SK-N-SH (cell line): ENCODE measurements around the gene PRIM1. TPM values are rescaled to one million over a fixed set of nuclear protein-coding genes. Genes with fewer than 3 reads are reported as not detected.

Experiments used
- CTCF ChIA-PET: fragments of 300-600, 350-600 bp; formaldehyde crosslinking; extraction: SDS; loops from one replicate; lab custom pipeline; 2021; lab: Yijun Ruan, JAX
- POLR2A ChIA-PET: fragments of 350-600 bp; sonication (Branson Sonifier 250); formaldehyde crosslinking; extraction: SDS; loops from one replicate; lab custom pipeline; 2020; ENCODE audit warnings: antibody characterized with exemption, inconsistent platforms; lab: Yijun Ruan, JAX
- DNase-seq: peaks from one replicate; pipeline ENCODE4 v3.0.0; 2012
- H2AFZ ChIP-seq: fragments of 200-600 bp; sonication (generic); 2 replicates; pipeline ENCODE4 v1.8.1; 2016; ENCODE audit warnings: antibody characterized with exemption, mild to moderate bottlenecking, low read depth
- H3F3A ChIP-seq: fragments of 200-600 bp; sonication (generic); replicated peaks from 2 replicates; pipeline ENCODE3; 2016; ENCODE audit warnings: antibody characterized with exemption, mild to moderate bottlenecking; ENCODE audit not compliant: insufficient read depth
- H3K27ac ChIP-seq, 2 experiments: fragments of 200-500 bp in 1 of 2; fragments of 200-600 bp in 1 of 2; sonication (Bioruptor generic) in 1 of 2; sonication (generic), shearing (Covaris generic) in 1 of 2; 2 replicates each; pipeline versions ENCODE4 v1.5.1 to v1.6.1; 2014 to 2016; ENCODE audit warnings: low read depth in 2 of 2, inconsistent platforms in 1 of 2, low read length in 1 of 2, mild to moderate bottlenecking in 1 of 2, mixed read lengths in 1 of 2
- H3K27me3 ChIP-seq: fragments of 200-600 bp; sonication (generic), shearing (Covaris generic); 2 replicates; pipeline ENCODE4 v1.6.1; 2016; ENCODE audit warnings: mixed run types; ENCODE audit not compliant: insufficient read depth
- H3K36me3 ChIP-seq, 2 experiments: fragments of 200-500 bp in 1 of 2; fragments of 200-600 bp in 1 of 2; sonication (Bioruptor generic) in 1 of 2; sonication (generic) in 1 of 2; replicated peaks in 1 of 2; 2 replicates each; pipeline versions ENCODE3 to v1.5.1; 2014 to 2016; ENCODE audit warnings: low read length in 1 of 2, mild to moderate bottlenecking in 1 of 2; ENCODE audit not compliant: insufficient read depth in 2 of 2, control insufficient read depth in 1 of 2
- H3K4me1 ChIP-seq, 2 experiments: fragments of 200-500 bp in 1 of 2; fragments of 200-600 bp in 1 of 2; sonication (Bioruptor generic) in 1 of 2; sonication (generic), shearing (Covaris generic) in 1 of 2; 2 replicates each; pipeline versions ENCODE4 v1.5.1 to v1.6.1; 2014 to 2016; ENCODE audit warnings: low read depth in 1 of 2, low read length in 1 of 2, mixed run types in 1 of 2; ENCODE audit not compliant: insufficient read depth in 2 of 2, control insufficient read depth in 1 of 2
- H3K4me2 ChIP-seq: fragments of 200-600 bp; sonication (generic), shearing (Covaris generic); 2 replicates; pipeline ENCODE4 v1.6.1; 2017; ENCODE audit warnings: mixed run types
- H3K4me3 ChIP-seq, 2 experiments: fragments of 200-500 bp in 1 of 2; fragments of 200-600 bp in 1 of 2; sonication (Bioruptor generic) in 1 of 2; sonication (generic), shearing (Covaris generic) in 1 of 2; 2 replicates each; pipeline versions ENCODE4 v1.5.1 to v1.8.1; 2014 to 2016; ENCODE audit warnings: low read depth in 2 of 2, inconsistent platforms in 1 of 2, low read length in 1 of 2, mild to moderate bottlenecking in 1 of 2, mixed read lengths in 1 of 2, moderate library complexity in 1 of 2
- H3K79me2 ChIP-seq: fragments of 200-600 bp; sonication (generic); 2 replicates; pipeline ENCODE4 v1.8.1; 2017; ENCODE audit warnings: mild to moderate bottlenecking; ENCODE audit not compliant: insufficient read depth
- H3K9ac ChIP-seq: fragments of 200-600 bp; sonication (generic); 2 replicates; pipeline ENCODE4 v1.6.1; 2017; ENCODE audit warnings: mixed run types
- H3K9me2 ChIP-seq: fragments of 200-600 bp; sonication (generic); 2 replicates; pipeline ENCODE4 v1.6.1; 2017; ENCODE audit warnings: mixed run types
- H3K9me3 ChIP-seq: fragments of 200-600 bp; sonication (generic); 2 replicates; pipeline ENCODE4 v1.6.1; 2017; ENCODE audit warnings: mixed run types, mild to moderate bottlenecking, moderate library complexity
- H4K20me1 ChIP-seq: fragments of 200-600 bp; sonication (generic); 2 replicates; pipeline ENCODE4 v1.6.1; 2017; ENCODE audit warnings: mild to moderate bottlenecking, mixed run types; ENCODE audit not compliant: insufficient read depth
- CHD2 ChIP-seq: fragments of 150-350 bp; IDR thresholded peaks from 2 replicates; pipeline ENCODE4 v1.6.1; 2018; ENCODE audit warnings: low read length; ENCODE audit not compliant: partially characterized antibody
- ELF1 ChIP-seq: IDR thresholded peaks from 2 replicates; pipeline ENCODE4 v1.4.0; 2012
- EP300 ChIP-seq, 2 experiments: IDR thresholded peaks; 2 replicates each; pipeline versions ENCODE4 v1.4.0 to v1.6.1; 2012; ENCODE audit warnings: borderline replicate concordance in 1 of 2, low read depth in 1 of 2, low read length in 1 of 2
- GABPA ChIP-seq: IDR thresholded peaks from 2 replicates; pipeline ENCODE4 v1.4.0; 2012; ENCODE audit warnings: low read depth, mild to moderate bottlenecking
- MXI1 ChIP-seq: IDR thresholded peaks from 2 replicates; pipeline ENCODE4 v1.6.1; 2012; ENCODE audit warnings: mild to moderate bottlenecking, low read depth, low read length, improper control_type of control experiment
- NRF1 ChIP-seq: IDR thresholded peaks from 2 replicates; pipeline ENCODE4 v1.6.1; 2012; ENCODE audit warnings: low read depth, mild to moderate bottlenecking, low read length
- SIN3A ChIP-seq: IDR thresholded peaks from 2 replicates; pipeline ENCODE4 v1.6.1; 2012; ENCODE audit warnings: low read depth, mild to moderate bottlenecking, low read length, moderate library complexity, borderline replicate concordance
- TCF12 ChIP-seq: IDR thresholded peaks from 2 replicates; pipeline ENCODE4 v1.4.0; 2012
- TEAD4 ChIP-seq: IDR thresholded peaks from 2 replicates; pipeline ENCODE4 v1.4.0; 2012; ENCODE audit warnings: mild to moderate bottlenecking, borderline replicate concordance; ENCODE audit not compliant: insufficient read depth
- YY1 ChIP-seq: IDR thresholded peaks from 2 replicates; pipeline ENCODE4 v1.4.0; 2012; ENCODE audit warnings: low read depth, mild to moderate bottlenecking
- WGBS: methylation state at CpG from one replicate; pipeline ENCODE4 v1.1.6; 2017; ENCODE audit warnings: low lambda C conversion rate; 5-methylcytosine and 5-hydroxymethylcytosine counted together
- polyA plus RNA-seq, 3 experiments: library from polyadenylated mRNA; depleted of rRNA; stranded (reverse); fragments of >200 nt; gene quantifications; 2 replicates each; pipeline ENCODE4 v1.2.3, GENCODE V29; 2012
- TF ChIP-seq, protein P1 (sequence below): IDR thresholded peaks from 2 replicates; pipeline ENCODE4 v1.4.0; 2012; ENCODE audit warnings: low read depth, borderline replicate concordance
- TF ChIP-seq, protein P2 (sequence below): fragments of 150-350 bp; IDR thresholded peaks from 2 replicates; pipeline ENCODE4 v1.6.1; 2017; ENCODE audit warnings: antibody characterized with exemption, low read length, low read depth, borderline replicate concordance
- TF ChIP-seq, protein P3 (sequence below): fragments of 200-600 bp; sonication (generic); IDR thresholded peaks from 2 replicates; pipeline ENCODE4 v1.6.1; 2017; ENCODE audit warnings: antibody characterized with exemption, mild to moderate bottlenecking, moderate library complexity
- TF ChIP-seq, protein P4 (sequence below): IDR thresholded peaks from 2 replicates; pipeline ENCODE4 v1.4.0; 2012; ENCODE audit warnings: low read depth
- TF ChIP-seq, protein P5 (sequence below): IDR thresholded peaks from 2 replicates; pipeline ENCODE4 v1.4.0; 2012; ENCODE audit warnings: low read depth, borderline replicate concordance
- TF ChIP-seq, protein P6 (sequence below): IDR thresholded peaks from 2 replicates; pipeline ENCODE4; 2012

Gene PRIM1
- polyA plus RNA-seq, 1 of the 3 experiments (the other 2 are of a cell fraction) = 10.9 TPM

DNA sequence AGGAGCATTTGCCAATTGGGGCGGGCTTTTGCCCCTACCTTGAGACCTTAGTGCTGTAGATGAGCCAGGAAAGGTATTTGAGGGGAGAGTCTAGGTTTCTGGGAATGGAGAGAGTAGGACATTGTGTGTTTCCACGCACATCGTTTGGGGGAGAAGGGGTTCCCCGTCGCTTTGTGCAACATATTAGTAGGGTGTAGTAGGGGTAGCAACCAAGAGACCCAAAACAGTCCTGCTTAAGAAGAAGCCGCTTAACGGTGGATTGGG is 63.3 kb downstream of the PRIM1 start:
- Histone ChIP-seq H3K4me3 (peak overlapping the region; percentile 46 to 58), H3K27me3 (no peaks in the 10 kb centered on the region), H3K36me3 (peaks cover 0 to 12% of the 10 kb centered on the region in 2 experiments), H3K9me2 (no peaks in the 10 kb centered on the region), H3K9me3 (no peaks in the 10 kb centered on the region), H4K20me1 (peaks cover 37% of the 10 kb centered on the region), H3K79me2 (peaks cover 48% of the 10 kb centered on the region), H3K9ac (peak overlapping the region; percentile 85), H3K27ac (peak overlapping the region; percentile 93 to 98), H2AFZ (peak overlapping the region; percentile 96), H3K4me1 (peaks cover 10 to 20% of the 10 kb centered on the region in 2 experiments; a peak in 3 of 4 replicates), H3K4me2 (peak overlapping the region; percentile 96), H3F3A (peaks cover 39% of the 10 kb centered on the region)
- TF ChIP-seq, protein P1, sequence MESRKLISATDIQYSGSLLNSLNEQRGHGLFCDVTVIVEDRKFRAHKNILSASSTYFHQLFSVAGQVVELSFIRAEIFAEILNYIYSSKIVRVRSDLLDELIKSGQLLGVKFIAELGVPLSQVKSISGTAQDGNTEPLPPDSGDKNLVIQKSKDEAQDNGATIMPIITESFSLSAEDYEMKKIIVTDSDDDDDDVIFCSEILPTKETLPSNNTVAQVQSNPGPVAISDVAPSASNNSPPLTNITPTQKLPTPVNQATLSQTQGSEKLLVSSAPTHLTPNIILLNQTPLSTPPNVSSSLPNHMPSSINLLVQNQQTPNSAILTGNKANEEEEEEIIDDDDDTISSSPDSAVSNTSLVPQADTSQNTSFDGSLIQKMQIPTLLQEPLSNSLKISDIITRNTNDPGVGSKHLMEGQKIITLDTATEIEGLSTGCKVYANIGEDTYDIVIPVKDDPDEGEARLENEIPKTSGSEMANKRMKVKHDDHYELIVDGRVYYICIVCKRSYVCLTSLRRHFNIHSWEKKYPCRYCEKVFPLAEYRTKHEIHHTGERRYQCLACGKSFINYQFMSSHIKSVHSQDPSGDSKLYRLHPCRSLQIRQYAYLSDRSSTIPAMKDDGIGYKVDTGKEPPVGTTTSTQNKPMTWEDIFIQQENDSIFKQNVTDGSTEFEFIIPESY = no peak
- TF ChIP-seq, protein P2, sequence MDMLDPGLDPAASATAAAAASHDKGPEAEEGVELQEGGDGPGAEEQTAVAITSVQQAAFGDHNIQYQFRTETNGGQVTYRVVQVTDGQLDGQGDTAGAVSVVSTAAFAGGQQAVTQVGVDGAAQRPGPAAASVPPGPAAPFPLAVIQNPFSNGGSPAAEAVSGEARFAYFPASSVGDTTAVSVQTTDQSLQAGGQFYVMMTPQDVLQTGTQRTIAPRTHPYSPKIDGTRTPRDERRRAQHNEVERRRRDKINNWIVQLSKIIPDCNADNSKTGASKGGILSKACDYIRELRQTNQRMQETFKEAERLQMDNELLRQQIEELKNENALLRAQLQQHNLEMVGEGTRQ = no peak
- TF ChIP-seq SIN3A = no peak
- CTCF ChIA-PET = no interaction called here
- 50% methylated on average over 7 of the region's 7 CpGs for WGBS
- DNase-seq = no peak
- POLR2A ChIA-PET = interaction anchor here (0.6 to 2.8 kb wide), 4 partner anchors 24 to 52 kb away, joined by 3 to 12 read pairs (median 4); partner anchors contain the start of gene NACA

DNA sequence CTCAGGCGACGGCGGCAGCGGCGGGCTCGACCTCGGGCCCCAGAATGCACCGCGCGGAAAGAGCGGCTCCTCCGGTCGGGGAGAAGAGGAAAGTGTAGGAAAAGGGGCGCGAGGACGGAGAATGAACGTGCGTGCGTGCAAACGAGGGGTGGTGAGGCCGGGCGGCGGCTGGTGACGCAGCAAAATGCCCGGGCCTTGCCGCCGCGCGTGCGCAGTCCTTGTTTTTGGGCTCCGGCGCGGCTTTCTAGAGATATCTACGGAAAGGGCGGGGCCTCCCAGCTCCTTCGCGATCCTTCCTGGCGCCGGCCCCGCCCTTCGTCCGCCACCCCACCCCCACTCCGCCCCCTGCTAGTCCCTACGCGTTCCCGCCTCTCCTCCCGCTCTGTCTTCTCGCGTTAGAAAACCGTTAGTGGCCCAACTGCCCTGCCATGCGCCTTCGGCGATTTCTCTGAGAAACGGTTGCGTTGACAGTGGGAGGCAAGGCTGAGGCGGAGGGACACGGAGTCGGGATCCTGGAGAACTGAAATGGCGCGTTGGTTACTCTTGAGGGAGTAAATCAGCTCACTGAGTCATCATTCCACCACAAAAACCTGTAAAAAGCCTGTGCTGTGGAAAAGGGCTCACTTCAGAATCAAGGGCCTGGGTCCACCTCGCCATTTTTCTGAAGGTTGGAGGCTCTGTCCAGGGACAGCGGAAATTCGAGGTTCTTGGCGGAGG is 63.8 kb downstream of the PRIM1 start, which contains the start of gene PTGES3:
PTGES3 (minus strand) TSS at position 156 of the 717 bp plus-strand sequence. CDS start 285 bp downstream, outside the sequence.
- Histone ChIP-seq H3K9ac (peak within 1 kb of the TSS; percentile 100), H4K20me1 (peaks cover 41% of the 10 kb centered on the region), H3K4me2 (peak within 1 kb of the TSS; percentile 100), H3K27me3 (no peaks in the 10 kb centered on the region), H3K27ac (peak within 1 kb of the TSS; percentile 95 to 98), H3K4me1 (peaks cover 10 to 20% of the 10 kb centered on the region in 2 experiments; a peak in 3 of 4 replicates), H3K9me3 (no peaks in the 10 kb centered on the region), H2AFZ (peak within 1 kb of the TSS; percentile 96), H3K36me3 (peaks cover 0 to 12% of the 10 kb centered on the region in 2 experiments), H3K79me2 (peaks cover 52% of the 10 kb centered on the region), H3K4me3 (peak within 1 kb of the TSS; percentile 80 to 100), H3K9me2 (no peaks in the 10 kb centered on the region), H3F3A (peaks cover 39% of the 10 kb centered on the region)
- peak; percentile 97 for DNase-seq
- POLR2A ChIA-PET = interaction anchor here (1.5 to 2.8 kb wide), 3 partner anchors 25 to 51 kb away, joined by 4 to 12 read pairs (median 5); partner anchors contain the start of gene NACA
- 5% methylated on average over 40 of the region's 64 CpGs for WGBS
- CTCF ChIA-PET = no interaction called here
- TF ChIP-seq NRF1 (peak; percentile 77), TCF12 (peak; percentile 9; the same call in 1 of the 2 replicates), YY1 (0 out of 2 replicates have a peak, but pooled peaks have one; percentile 6), GABPA (peak; percentile 59; the same call in 1 of the 2 replicates), EP300 (IDR thresholded peaks at IDR 0.05; ENCODE audit: borderline replicate concordance in 1 of 2, low read depth in 1 of 2, low read length in 1 of 2) (peak in 1 of 2 experiments; percentile 75; a peak in 2 of 4 replicates), MXI1 (peak; percentile 89), CHD2 (peak; percentile 98), ELF1 (peak; percentile 35), TEAD4 (peak; percentile 29; the same call in 1 of the 2 replicates)
- TF ChIP-seq, protein P3, sequence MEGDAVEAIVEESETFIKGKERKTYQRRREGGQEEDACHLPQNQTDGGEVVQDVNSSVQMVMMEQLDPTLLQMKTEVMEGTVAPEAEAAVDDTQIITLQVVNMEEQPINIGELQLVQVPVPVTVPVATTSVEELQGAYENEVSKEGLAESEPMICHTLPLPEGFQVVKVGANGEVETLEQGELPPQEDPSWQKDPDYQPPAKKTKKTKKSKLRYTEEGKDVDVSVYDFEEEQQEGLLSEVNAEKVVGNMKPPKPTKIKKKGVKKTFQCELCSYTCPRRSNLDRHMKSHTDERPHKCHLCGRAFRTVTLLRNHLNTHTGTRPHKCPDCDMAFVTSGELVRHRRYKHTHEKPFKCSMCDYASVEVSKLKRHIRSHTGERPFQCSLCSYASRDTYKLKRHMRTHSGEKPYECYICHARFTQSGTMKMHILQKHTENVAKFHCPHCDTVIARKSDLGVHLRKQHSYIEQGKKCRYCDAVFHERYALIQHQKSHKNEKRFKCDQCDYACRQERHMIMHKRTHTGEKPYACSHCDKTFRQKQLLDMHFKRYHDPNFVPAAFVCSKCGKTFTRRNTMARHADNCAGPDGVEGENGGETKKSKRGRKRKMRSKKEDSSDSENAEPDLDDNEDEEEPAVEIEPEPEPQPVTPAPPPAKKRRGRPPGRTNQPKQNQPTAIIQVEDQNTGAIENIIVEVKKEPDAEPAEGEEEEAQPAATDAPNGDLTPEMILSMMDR = no peak
- TF ChIP-seq, protein P4, sequence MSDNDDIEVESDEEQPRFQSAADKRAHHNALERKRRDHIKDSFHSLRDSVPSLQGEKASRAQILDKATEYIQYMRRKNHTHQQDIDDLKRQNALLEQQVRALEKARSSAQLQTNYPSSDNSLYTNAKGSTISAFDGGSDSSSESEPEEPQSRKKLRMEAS = peak; percentile 97
- TF ChIP-seq, protein P5, sequence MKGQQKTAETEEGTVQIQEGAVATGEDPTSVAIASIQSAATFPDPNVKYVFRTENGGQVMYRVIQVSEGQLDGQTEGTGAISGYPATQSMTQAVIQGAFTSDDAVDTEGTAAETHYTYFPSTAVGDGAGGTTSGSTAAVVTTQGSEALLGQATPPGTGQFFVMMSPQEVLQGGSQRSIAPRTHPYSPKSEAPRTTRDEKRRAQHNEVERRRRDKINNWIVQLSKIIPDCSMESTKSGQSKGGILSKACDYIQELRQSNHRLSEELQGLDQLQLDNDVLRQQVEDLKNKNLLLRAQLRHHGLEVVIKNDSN = 0 out of 2 replicates have a peak, but pooled peaks have one; percentile 24
- TF ChIP-seq, protein P1 = peak; percentile 96
- TF ChIP-seq, protein P6, sequence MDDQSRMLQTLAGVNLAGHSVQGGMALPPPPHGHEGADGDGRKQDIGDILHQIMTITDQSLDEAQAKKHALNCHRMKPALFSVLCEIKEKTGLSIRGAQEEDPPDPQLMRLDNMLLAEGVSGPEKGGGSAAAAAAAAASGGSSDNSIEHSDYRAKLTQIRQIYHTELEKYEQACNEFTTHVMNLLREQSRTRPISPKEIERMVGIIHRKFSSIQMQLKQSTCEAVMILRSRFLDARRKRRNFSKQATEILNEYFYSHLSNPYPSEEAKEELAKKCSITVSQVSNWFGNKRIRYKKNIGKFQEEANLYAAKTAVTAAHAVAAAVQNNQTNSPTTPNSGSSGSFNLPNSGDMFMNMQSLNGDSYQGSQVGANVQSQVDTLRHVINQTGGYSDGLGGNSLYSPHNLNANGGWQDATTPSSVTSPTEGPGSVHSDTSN = 0 out of 2 replicates have a peak, but pooled peaks have one; percentile 25
